Pancreas (tissue), 10 donors: ENCODE measurements around the gene CCSER2. TPM values are rescaled to one million over a fixed set of nuclear protein-coding genes. Genes with fewer than 3 reads are reported as not detected.

Experiments
- ATAC-seq, 4 donors: fragments of 200-7000 bp; cut with Tn5 transposase; one replicate each; pipeline versions ENCODE4 v1.8.0 to v1.9.1; 2020; ENCODE audit warnings: mild to moderate bottlenecking in 4 of 4, moderate library complexity in 4 of 4
- DNase-seq, 6 donors: peaks; one replicate each; pipeline ENCODE4 v3.0.0-alpha.2; 2020
- FAIRE-seq: peaks from 2 replicates; lab custom pipeline; 2012; peaks lifted over from hg19 to GRCh38; lab: Jason Lieb, UNC
- H3K27ac ChIP-seq, 4 donors: fragments of 200-600 bp; sonication (generic); 1 replicate in 3 of 4; 2 replicates in 1 of 4; pipeline versions ENCODE4 v1.5.0 to v1.8.0; 2020
- H3K27me3 ChIP-seq, 4 donors: fragments of 200-600 bp; one replicate each; pipeline ENCODE4 v1.8.0; 2021
- H3K36me3 ChIP-seq, 3 donors: fragments of 200-600 bp; sonication (generic) in 1 of 3; one replicate each; pipeline versions ENCODE4 v1.5.0 to v1.8.0; 2020 to 2021
- H3K4me1 ChIP-seq, 3 donors: fragments of 200-600 bp; one replicate each; pipeline ENCODE4 v1.8.0; 2021
- H3K4me3 ChIP-seq, 4 donors: fragments of 200-600 bp; sonication (generic) in 2 of 4; one replicate each; pipeline versions ENCODE4 v1.5.0 to v1.8.0; 2020 to 2021
- H3K9me3 ChIP-seq, 4 donors: fragments of 200-600 bp; one replicate each; pipeline ENCODE4 v1.8.0; 2021
- CTCF ChIP-seq, 4 donors: fragments of 200-600 bp; sonication (generic) in 3 of 4; IDR thresholded peaks; one replicate each; pipeline versions ENCODE4 v1.5.0 to v1.8.0; 2021; ENCODE audit warnings: antibody characterized with exemption in 4 of 4
- WGBS, 2 donors: extraction: QIAGEN DNeasy Blood & Tissue Kit; methylation state at CpG; one replicate each; pipeline ENCODE4 v1.1.7; 2013; 5-methylcytosine and 5-hydroxymethylcytosine counted together
- intact Hi-C, 3 donors: fragments of 100-400 bp; cut with DNase I; formaldehyde crosslinking; loops; one replicate each; pipeline versions ENCODE4 v1.11.1 to v1.14.2; 2022
- polyA plus RNA-seq, 2 donors: library from polyadenylated mRNA; stranded (reverse); fragments of 200-250 nt; gene quantifications; one replicate each; pipeline ENCODE4 v1.2.3, GENCODE V29; 2013
- total RNA-seq, 6 donors: library from RNA; stranded (reverse); fragmentation: NEBNext Ultra II Directional in 4 of 6; extraction: Animal tissue kit (Norgen Biotek cat#: 25700) in 4 of 6; gene quantifications; one replicate each; pipeline versions ENCODE4 v1.2.1 to v1.2.4, GENCODE V29; 2021 to 2023
- donor health status: healthy with polysubstance abuse.
- donor health status: DM: no; HTN: no; CAD: no; lungs with moderate emphysema.
- donor health status: DM: no; HTN: no; CAD: no.
- donor health status: control.
- donor health status: control.
- donor health status: Bipolar disorder and iron deficiency.
- donor health status: DM: yes; HTN: yes; CAD: no.
- donor health status: DM: no; HTN: no; CAD: no.
- donor health status: DM: no; HTN: no; CAD: no.
- donor health status: DM: yes; HTN: yes; CAD: no.

CCSER2 gene
- total and polyA plus RNA-seq, 8 donors, result 3.5 to 25.6 (median 21.8) TPM

GRCh38 chr10:84511106-84511505 is 182.7 kb downstream of the CCSER2 start:
- no peak for TF ChIP-seq CTCF (IDR thresholded peaks at IDR 0.05)
- DNase-seq (no peak), FAIRE-seq (no peak), ATAC-seq (no peak)
- Histone ChIP-seq H3K27me3 (no peaks in the 10 kb centered on the region), H3K4me1 (no peaks in the 10 kb centered on the region), H3K4me3 (no peak overlapping the region), H3K9me3 (no peaks in the 10 kb centered on the region), H3K36me3 (peaks cover 0 to 5% (median 0%) of the 10 kb centered on the region in 3 donors), H3K27ac (no peak overlapping the region)
- intact Hi-C loops, result no loop called here
- 70 to 79% methylated on average over 2 of the region's 2 CpGs for WGBS, 2 donors

GRCh38 chr10:84511709-84512285 is 183.4 kb downstream of the CCSER2 start:
- DNase-seq (no peak), FAIRE-seq (no peak), ATAC-seq (no peak)
- 87 to 90% methylated on average over 5 of the region's 5 CpGs for WGBS, 2 donors
- Histone ChIP-seq H3K4me1 (no peaks in the 10 kb centered on the region), H3K9me3 (no peaks in the 10 kb centered on the region), H3K36me3 (peaks cover 0 to 5% (median 0%) of the 10 kb centered on the region in 3 donors), H3K4me3 (no peak overlapping the region), H3K27me3 (no peaks in the 10 kb centered on the region), H3K27ac (no peak overlapping the region)
- TF ChIP-seq CTCF (IDR thresholded peaks at IDR 0.05), result no peak
- intact Hi-C loops, result no loop called here

DNA sequence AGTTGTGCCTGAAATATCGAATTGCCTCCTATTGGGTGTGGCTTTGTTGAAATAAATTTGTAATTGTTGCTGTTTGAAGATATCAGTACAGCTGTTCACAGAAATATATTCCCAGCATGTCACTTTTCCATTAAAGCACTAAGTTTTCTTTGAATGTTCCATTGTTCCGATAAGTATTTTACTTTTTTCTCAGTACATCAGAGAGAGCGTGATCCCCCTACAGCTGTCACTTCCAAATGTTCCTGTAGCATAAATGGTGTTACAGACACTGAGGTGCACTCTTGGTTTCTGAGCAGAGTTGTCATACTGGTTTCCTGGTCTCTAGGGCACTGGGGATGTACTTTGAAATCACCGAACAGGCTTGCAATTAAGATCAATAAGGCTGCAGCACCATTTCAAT is 189.2 kb downstream of the CCSER2 start:
- peaks cover 0 to 5% (median 0%) of the 10 kb centered on the region in 3 donors for H3K36me3 ChIP-seq
- WGBS, 2 donors, result 40 to 46% methylated on average over 4 of the region's 4 CpGs
- DNase-seq, result no peak
- H3K27me3 ChIP-seq, result no peaks in the 10 kb centered on the region
- H3K4me1 ChIP-seq, result peaks cover 0 to 13% (median 10%) of the 10 kb centered on the region in 3 donors
- no peak overlapping the region for H3K4me3 ChIP-seq
- no peaks in the 10 kb centered on the region for H3K9me3 ChIP-seq
- peak overlapping the region in 1 of 4 donors; percentile 29 for H3K27ac ChIP-seq
- no peak for FAIRE-seq
- no peak for TF ChIP-seq CTCF (IDR thresholded peaks at IDR 0.05)
- ATAC-seq, result peak; percentile 56 to 84 (median 70)
- intact Hi-C loops, result no loop called here

GRCh38 chr10:84519235-84519634 is 190.8 kb downstream of the CCSER2 start:
- Histone ChIP-seq H3K36me3 (no peaks in the 10 kb centered on the region), H3K4me1 (peaks cover 0 to 13% (median 10%) of the 10 kb centered on the region in 3 donors), H3K27me3 (no peaks in the 10 kb centered on the region), H3K4me3 (no peak overlapping the region), H3K27ac (no peak overlapping the region), H3K9me3 (no peaks in the 10 kb centered on the region)
- FAIRE-seq (no peak), DNase-seq (no peak), ATAC-seq (no peak)
- WGBS, 2 donors, result 98 to 99% methylated on average over 3 of the region's 3 CpGs
- intact Hi-C loops, result no loop called here
- TF ChIP-seq CTCF (IDR thresholded peaks at IDR 0.05), result no peak

DNA sequence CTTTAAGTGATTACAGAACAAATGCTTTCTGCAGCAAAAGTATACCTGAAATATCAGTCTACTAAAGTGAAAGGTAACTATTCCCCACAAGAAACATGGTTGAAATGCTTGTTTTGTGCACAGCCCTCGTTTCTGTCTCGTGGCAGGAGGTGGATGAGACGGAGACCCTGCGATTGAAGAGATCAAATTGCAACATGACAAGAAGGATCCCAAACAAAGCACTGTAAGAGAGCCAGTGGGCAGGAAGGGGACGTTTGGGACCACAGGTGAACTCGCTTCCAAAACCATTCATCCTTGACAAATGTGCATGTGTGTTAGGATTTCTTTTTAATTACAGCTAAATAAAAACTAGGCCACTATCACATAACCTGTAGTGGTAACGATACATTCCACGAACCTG is 192.6 kb downstream of the CCSER2 start:
- no peak overlapping the region for H3K4me3 ChIP-seq
- no peaks in the 10 kb centered on the region for H3K27me3 ChIP-seq
- H3K36me3 ChIP-seq, result no peaks in the 10 kb centered on the region
- H3K9me3 ChIP-seq, result no peaks in the 10 kb centered on the region
- ATAC-seq (no peak), DNase-seq (no peak), FAIRE-seq (no peak)
- H3K27ac ChIP-seq, result no peak overlapping the region
- intact Hi-C loops, result no loop called here
- TF ChIP-seq CTCF (IDR thresholded peaks at IDR 0.05), result no peak
- peaks cover 0 to 13% (median 10%) of the 10 kb centered on the region in 3 donors for H3K4me1 ChIP-seq
- WGBS, 2 donors, result 84 to 85% methylated on average over 8 of the region's 8 CpGs
